Heart left ventricle (tissue), 16 donors: ENCODE data around the gene KIAA1671. TPM values are rescaled to one million over a fixed set of nuclear protein-coding genes. Genes with fewer than 3 reads are reported as not detected.

Experiments
- ATAC-seq, 4 donors: fragments of 200-7000 bp; cut with Tn5 transposase; one replicate each; pipeline ENCODE4 v1.9.1; 2020 to 2022; ENCODE audit warnings: moderate library complexity in 4 of 4, mild to moderate bottlenecking in 3 of 4, moderate number of reproducible peaks in 1 of 4
- DNase-seq, 5 donors: peaks; one replicate each; pipeline ENCODE4 v3.0.0-alpha.2; 2020
- H3K27ac ChIP-seq, 12 donors: fragments of 200-600 bp; sonication (generic) in 4 of 12; one replicate each; pipeline versions ENCODE4 v1.5.0 to v1.8.0; 2016 to 2022; ENCODE audit warnings: mild to moderate bottlenecking in 2 of 12
- H3K27me3 ChIP-seq, 9 donors: fragments of 200-600 bp; sonication (generic) in 2 of 9; one replicate each; pipeline versions ENCODE4 v1.5.1 to v1.8.0; 2016 to 2022; ENCODE audit warnings: mild to moderate bottlenecking in 3 of 9
- H3K36me3 ChIP-seq, 9 donors: fragments of 200-600 bp; sonication (generic) in 2 of 9; one replicate each; pipeline versions ENCODE4 v1.5.0 to v1.8.0; 2018 to 2022; ENCODE audit warnings: mild to moderate bottlenecking in 2 of 9
- H3K4me1 ChIP-seq, 12 donors: fragments of 200-600 bp; sonication (generic) in 4 of 12; one replicate each; pipeline versions ENCODE4 v1.5.0 to v1.8.0; 2016 to 2022; ENCODE audit warnings: mild to moderate bottlenecking in 3 of 12
- H3K4me3 ChIP-seq, 12 donors: fragments of 200-600 bp; sonication (generic) in 4 of 12; one replicate each; pipeline versions ENCODE4 v1.5.0 to v1.8.0; 2017 to 2022; ENCODE audit warnings: mild to moderate bottlenecking in 9 of 12, moderate library complexity in 4 of 12
- H3K9me3 ChIP-seq, 12 donors: fragments of 200-600 bp; sonication (generic) in 4 of 12; one replicate each; pipeline versions ENCODE4 v1.5.0 to v1.8.0; 2016 to 2022; ENCODE audit warnings: mild to moderate bottlenecking in 1 of 12
- POLR2A ChIP-seq, 2 donors: fragments of 450-650 bp; IDR thresholded peaks; one replicate each; pipeline ENCODE4 v1.6.1; 2017; ENCODE audit warnings: antibody characterized with exemption in 2 of 2, mild to moderate bottlenecking in 2 of 2, moderate library complexity in 2 of 2
- WGBS, 4 donors: extraction: QIAGEN DNeasy Blood & Tissue Kit in 2 of 4; methylation state at CpG; one replicate each; pipeline versions ENCODE4 v1.1.5 to v1.1.7; 2013 to 2018; 5-methylcytosine and 5-hydroxymethylcytosine counted together
- intact Hi-C, 10 donors: fragments of 100-400 bp; cut with DNase I; formaldehyde crosslinking; loops; one replicate each; pipeline versions ENCODE4 v1.11.1 to v1.14.2; 2022
- polyA plus RNA-seq, 2 donors: library from polyadenylated mRNA; stranded (reverse); fragments of 200-250 nt; gene quantifications; one replicate each; pipeline ENCODE4 v1.2.3, GENCODE V29; 2013
- total RNA-seq, 9 donors: library from RNA; depleted of rRNA in 2 of 9; stranded (reverse); fragments of >200 nt in 2 of 9; fragmentation: NEBNext Ultra II Directional in 3 of 9; extraction: Animal tissue kit (Norgen Biotek cat#: 25700) in 3 of 9; gene quantifications; one replicate each; pipeline versions ENCODE4 v1.1.0 to v1.2.4, GENCODE V29; 2016 to 2023
- TF ChIP-seq, protein P1 (sequence below), 12 donors: fragments of 200-600 bp; sonication (generic) in 4 of 12; IDR thresholded peaks; one replicate each; pipeline versions ENCODE4 v1.5.0 to v1.8.0; 2018 to 2022; ENCODE audit warnings: antibody characterized with exemption in 12 of 12, mild to moderate bottlenecking in 5 of 12
- donor health status: ischemic (EF 13 %, LVEDD 7.1; RV severe dilation, severe dysfunction).
- donor health status: healthy with polysubstance abuse.
- donor health status: DM: no; HTN: yes; CAD: no.
- donor health status: DM: no; HTN: no; CAD: no.
- donor health status: ischemic (EF 25% LVEDD 6.9; RV normal size, moderate dysfunction).
- donor health status: ischemic (EF 25% LVEDD 5.7; RV mildly dilated, moderate dysfunction).
- donor health status: healthy.
- donor health status: DM: yes; HTN: yes; CAD: no.
- donor health status: ischemic (EF 35%, LVEDD 5.7; RV mildly dilated, moderate dysfunction).
- donor health status: nonischemic (EF 11% LVEDD 7.7; RV severe dilation, severe dysfunction).
- donor health status: DM: yes; HTN: yes; CAD: no.
- donor health status: PGD.
- donor health status: ischemic (EF 29% LVEDD 5.4; RV normal size, mild dysfunction).
- donor health status: nonischemic (EF 23%, LVEDD 6.1; RV moderate dilation, normal function).

KIAA1671 gene
- total and polyA plus RNA-seq, 11 donors: 4.5 to 22.1 (median 13.2) TPM

- ATAC-seq (no peak), DNase-seq (no peak)
- peaks cover 0 to 67% (median 45%) of the 10 kb centered on the region in 12 donors for H3K4me1 ChIP-seq
- no peaks in the 10 kb centered on the region for H3K9me3 ChIP-seq
- WGBS, 4 donors: 90 to 96% (median 94%) methylated on average over 3 of the region's 3 CpGs
- H3K27ac ChIP-seq: no peak overlapping the region
- no peaks in the 10 kb centered on the region for H3K36me3 ChIP-seq
- TF ChIP-seq, protein P1, sequence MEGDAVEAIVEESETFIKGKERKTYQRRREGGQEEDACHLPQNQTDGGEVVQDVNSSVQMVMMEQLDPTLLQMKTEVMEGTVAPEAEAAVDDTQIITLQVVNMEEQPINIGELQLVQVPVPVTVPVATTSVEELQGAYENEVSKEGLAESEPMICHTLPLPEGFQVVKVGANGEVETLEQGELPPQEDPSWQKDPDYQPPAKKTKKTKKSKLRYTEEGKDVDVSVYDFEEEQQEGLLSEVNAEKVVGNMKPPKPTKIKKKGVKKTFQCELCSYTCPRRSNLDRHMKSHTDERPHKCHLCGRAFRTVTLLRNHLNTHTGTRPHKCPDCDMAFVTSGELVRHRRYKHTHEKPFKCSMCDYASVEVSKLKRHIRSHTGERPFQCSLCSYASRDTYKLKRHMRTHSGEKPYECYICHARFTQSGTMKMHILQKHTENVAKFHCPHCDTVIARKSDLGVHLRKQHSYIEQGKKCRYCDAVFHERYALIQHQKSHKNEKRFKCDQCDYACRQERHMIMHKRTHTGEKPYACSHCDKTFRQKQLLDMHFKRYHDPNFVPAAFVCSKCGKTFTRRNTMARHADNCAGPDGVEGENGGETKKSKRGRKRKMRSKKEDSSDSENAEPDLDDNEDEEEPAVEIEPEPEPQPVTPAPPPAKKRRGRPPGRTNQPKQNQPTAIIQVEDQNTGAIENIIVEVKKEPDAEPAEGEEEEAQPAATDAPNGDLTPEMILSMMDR (IDR thresholded peaks at IDR 0.05): no peak
- no peak for TF ChIP-seq POLR2A (IDR thresholded peaks at IDR 0.05)
- no peak overlapping the region for H3K4me3 ChIP-seq
- intact Hi-C loops: no loop called here
- no peaks in the 10 kb centered on the region for H3K27me3 ChIP-seq
These were observed 71.4 kb downstream of the KIAA1671 start for GRCh38 chr22:25023879-25024278.

GRCh38 chr22:25024895-25025294, 72.4 kb downstream of the KIAA1671 start:
- no peaks in the 10 kb centered on the region for H3K9me3 ChIP-seq
- peaks cover 0 to 67% (median 43%) of the 10 kb centered on the region in 12 donors for H3K4me1 ChIP-seq
- no peak for DNase-seq
- WGBS, 4 donors: 91 to 99% (median 95%) methylated on average over 3 of the region's 3 CpGs
- no peak for ATAC-seq
- TF ChIP-seq POLR2A (IDR thresholded peaks at IDR 0.05): no peak
- TF ChIP-seq, protein P1 (IDR thresholded peaks at IDR 0.05): no peak
- H3K27ac ChIP-seq: peak overlapping the region in 4 of 12 donors; percentile 9 to 79 (median 70)
- no peak overlapping the region for H3K4me3 ChIP-seq
- intact Hi-C loops: loop anchor here (5.0 kb wide), 2 partner anchors 38 to 73 kb away; partner anchors contain the start of gene KIAA1671 (in 8 of the 10)
- H3K27me3 ChIP-seq: no peaks in the 10 kb centered on the region
- H3K36me3 ChIP-seq: no peaks in the 10 kb centered on the region

DNA sequence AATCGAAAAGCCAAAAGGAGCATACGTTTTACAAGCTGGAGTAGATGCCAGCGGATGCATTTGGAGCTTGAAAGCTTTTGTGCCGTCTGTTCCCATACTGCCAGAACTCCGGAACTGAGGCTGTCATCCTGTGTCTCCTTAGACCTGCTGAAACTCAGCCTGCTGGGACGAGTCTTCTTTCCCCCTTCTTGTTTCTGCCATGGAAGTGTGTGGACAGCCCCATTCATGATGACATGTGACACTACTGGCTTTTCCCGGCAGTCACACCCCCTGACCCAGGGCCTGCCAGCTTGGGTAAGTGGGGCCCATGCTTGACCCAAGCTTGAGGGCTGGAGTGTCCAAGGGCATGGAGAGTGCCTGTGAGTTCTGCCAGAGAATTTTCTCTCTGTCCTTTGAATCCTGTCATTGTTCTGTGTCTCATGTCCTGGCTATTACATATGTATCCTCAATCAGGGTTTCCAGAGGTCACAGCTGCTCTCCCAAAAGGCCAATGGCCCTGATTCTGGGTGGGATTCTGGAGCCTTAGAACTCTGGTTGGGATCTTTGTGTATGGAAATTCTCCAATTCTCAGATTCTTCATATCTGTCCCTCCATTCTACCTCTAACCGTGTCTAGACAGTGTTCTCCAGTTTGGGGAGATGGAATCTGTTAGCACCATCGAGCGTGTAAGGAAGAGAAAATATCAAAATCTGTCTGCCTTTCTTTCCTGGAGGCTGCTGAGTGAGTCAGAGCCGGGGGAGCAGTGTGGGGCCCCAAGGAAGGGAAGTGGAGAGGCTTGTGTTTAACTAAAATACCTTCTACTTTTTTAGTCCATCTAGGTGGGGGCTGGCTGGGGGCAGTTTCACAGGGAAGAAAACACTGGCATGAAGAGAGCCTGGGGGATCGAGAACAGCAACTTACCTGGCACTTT, 73.2 kb downstream of the KIAA1671 start:
- Histone ChIP-seq H3K4me3 (no peak overlapping the region), H3K4me1 (peaks cover 0 to 65% (median 45%) of the 10 kb centered on the region in 12 donors), H3K27me3 (no peaks in the 10 kb centered on the region), H3K27ac (peak overlapping the region; percentile 34 to 79 (median 67)), H3K9me3 (no peaks in the 10 kb centered on the region), H3K36me3 (no peaks in the 10 kb centered on the region)
- DNase-seq: peak in 2 of 5 donors; percentile 43 to 56
- peak; percentile 37 to 68 (median 58) for ATAC-seq
- TF ChIP-seq, protein P1 (IDR thresholded peaks at IDR 0.05): no peak
- no peak for TF ChIP-seq POLR2A (IDR thresholded peaks at IDR 0.05)
- WGBS, 4 donors: 46 to 59% (median 53%) methylated on average over 12 of the region's 12 CpGs
- intact Hi-C loops: loop anchor here (5.0 kb wide), 2 partner anchors 38 to 73 kb away; partner anchors contain the start of gene KIAA1671 (in 8 of the 10)
